ENCODE results near the gene MEIOB. TPM values are rescaled to one million over a fixed set of nuclear protein-coding genes. Genes with fewer than 3 reads are reported as not detected.

The MEIOB gene
- total RNA-seq, 1 donor from 2014 or later = 0.26 TPM

DNA sequence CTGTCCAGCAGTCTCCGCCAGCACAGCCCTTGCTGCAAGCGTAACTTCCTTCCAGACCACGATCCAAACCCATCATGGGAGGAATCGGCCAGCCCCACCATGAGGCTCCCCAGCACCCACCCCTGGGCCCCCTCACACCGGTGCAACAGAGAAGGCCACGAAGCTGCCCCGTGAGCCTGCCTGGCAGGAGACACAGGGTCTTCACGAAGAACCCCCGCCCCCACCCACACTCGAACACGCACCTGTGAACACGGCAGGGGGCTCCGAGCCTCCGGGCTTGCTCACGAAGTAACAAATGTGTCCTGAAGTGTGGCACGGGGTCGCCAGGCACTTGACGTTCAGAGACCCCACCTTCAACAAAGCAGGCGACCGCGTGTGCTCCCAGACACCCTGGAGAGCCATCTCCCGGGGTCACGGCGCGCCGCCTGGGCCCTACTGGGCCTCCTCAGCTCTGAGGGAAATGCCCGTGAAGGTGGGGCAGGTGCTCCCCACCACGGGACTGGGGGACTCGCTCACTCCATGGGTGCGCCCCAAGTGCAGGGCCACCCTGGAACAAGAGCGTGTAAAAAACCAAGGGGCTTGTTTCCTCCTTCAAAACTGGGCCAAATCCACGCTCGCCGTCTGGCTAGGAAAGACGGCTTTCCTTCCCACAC is 53.0 kb downstream of the MEIOB start:
- no peak for FAIRE-seq

DNA sequence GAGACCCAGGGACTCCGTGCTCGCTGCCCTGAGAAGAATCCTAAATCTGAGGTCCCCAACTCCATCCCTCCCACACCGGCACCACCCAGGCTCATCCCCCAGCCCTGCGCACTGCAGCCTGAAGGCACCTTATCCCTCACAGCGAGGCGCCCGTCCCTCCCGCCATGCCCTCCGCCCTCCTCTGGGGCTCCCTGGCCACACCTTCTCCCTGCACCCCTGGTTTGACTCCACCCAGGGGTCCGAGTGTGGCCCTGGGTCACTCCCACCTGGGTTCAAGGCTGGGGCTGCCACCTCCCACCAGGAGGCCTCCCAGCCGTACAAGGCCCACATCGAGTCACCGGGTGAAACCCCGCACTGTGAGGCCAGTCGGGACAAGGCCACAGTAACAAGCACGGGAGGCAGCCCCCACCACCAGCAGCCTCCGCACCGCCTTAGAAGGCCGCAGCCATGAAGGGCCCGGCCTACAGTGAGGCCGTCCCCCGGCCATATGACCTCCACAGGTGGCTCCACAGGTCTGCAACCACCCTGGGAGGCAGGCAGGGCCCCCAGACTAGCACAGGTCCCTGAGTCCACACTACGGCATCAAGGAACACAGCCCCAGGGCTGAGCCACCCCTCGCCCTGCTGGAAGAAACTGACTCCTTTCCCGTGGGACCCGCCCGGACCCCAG is 53.6 kb downstream of the MEIOB start:
- no peak for DNase-seq (ENCODE audit: low read depth)
- FAIRE-seq = no peak
- Histone ChIP-seq H3K36me3 (ENCODE audit: control insufficient read depth, insufficient read depth, low read length) (peaks cover 16% of the 10 kb centered on the region), H3K4me3 (ENCODE audit: low read depth, low read length) (no peak overlapping the region), H3K27me3 (ENCODE audit: control insufficient read depth, insufficient read depth, low read length) (no peaks in the 10 kb centered on the region)
- TF ChIP-seq, protein P1, sequence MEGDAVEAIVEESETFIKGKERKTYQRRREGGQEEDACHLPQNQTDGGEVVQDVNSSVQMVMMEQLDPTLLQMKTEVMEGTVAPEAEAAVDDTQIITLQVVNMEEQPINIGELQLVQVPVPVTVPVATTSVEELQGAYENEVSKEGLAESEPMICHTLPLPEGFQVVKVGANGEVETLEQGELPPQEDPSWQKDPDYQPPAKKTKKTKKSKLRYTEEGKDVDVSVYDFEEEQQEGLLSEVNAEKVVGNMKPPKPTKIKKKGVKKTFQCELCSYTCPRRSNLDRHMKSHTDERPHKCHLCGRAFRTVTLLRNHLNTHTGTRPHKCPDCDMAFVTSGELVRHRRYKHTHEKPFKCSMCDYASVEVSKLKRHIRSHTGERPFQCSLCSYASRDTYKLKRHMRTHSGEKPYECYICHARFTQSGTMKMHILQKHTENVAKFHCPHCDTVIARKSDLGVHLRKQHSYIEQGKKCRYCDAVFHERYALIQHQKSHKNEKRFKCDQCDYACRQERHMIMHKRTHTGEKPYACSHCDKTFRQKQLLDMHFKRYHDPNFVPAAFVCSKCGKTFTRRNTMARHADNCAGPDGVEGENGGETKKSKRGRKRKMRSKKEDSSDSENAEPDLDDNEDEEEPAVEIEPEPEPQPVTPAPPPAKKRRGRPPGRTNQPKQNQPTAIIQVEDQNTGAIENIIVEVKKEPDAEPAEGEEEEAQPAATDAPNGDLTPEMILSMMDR (IDR thresholded peaks at IDR 0.05; ENCODE audit: insufficient read depth, low read length, severe bottlenecking) = no peak

More for the DNA sequence above, 53.0 kb downstream of the MEIOB start:
- H3K36me3 ChIP-seq (ENCODE audit: control insufficient read depth, insufficient read depth, low read length) = peaks cover 16% of the 10 kb centered on the region
- no peak overlapping the region for H3K4me3 ChIP-seq (ENCODE audit: low read depth, low read length)
- H3K27me3 ChIP-seq (ENCODE audit: control insufficient read depth, insufficient read depth, low read length) = no peaks in the 10 kb centered on the region
- TF ChIP-seq, protein P1 (IDR thresholded peaks at IDR 0.05; ENCODE audit: insufficient read depth, low read length, severe bottlenecking) = no peak
- DNase-seq (ENCODE audit: low read depth) = no peak

DNA sequence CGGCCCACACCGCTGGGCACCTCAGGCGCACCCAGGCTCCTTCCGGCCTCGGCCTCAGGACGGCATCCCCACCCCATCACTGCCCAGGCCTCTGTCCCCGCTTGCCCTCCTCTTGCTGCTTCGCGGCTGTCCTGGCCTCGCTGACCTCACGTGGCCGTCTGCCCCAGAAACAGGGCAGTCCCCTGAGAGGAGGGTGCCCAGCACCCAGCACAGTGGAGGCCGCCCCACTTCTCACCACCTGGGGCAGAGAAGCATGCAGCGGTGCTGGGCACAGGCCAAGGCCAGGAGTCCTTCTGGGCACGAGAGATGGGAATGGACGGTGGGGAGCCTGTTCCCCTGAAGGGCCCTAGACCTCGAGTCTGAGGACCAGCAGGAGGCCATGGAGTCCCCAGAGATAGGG is 54.2 kb downstream of the MEIOB start:
- H3K4me3 ChIP-seq (ENCODE audit: low read depth, low read length) = no peak overlapping the region
- H3K36me3 ChIP-seq (ENCODE audit: control insufficient read depth, insufficient read depth, low read length) = peaks cover 16% of the 10 kb centered on the region
- no peak for FAIRE-seq
- H3K27me3 ChIP-seq (ENCODE audit: control insufficient read depth, insufficient read depth, low read length) = no peaks in the 10 kb centered on the region
- DNase-seq (ENCODE audit: low read depth) = no peak
- TF ChIP-seq, protein P1 (IDR thresholded peaks at IDR 0.05; ENCODE audit: insufficient read depth, low read length, severe bottlenecking) = no peak

DNA sequence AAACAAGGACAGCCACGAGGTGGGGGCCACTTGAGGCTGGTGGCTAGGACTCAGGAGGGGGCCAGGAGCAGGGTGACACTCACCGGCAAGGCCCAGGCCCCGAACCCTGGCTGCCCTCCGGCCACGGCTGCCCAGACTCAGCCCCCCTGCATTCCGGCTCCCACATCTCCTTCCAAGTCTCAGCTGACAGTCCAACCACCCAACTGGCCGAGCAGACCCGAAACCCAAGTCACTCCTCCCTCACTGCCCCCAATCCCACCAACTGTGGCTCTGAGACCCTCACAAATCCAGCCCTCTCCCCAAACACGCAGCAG is 54.7 kb downstream of the MEIOB start:
- no peak for DNase-seq (ENCODE audit: low read depth)
- no peak for FAIRE-seq
- peaks cover 13% of the 10 kb centered on the region for H3K36me3 ChIP-seq (ENCODE audit: control insufficient read depth, insufficient read depth, low read length)
- TF ChIP-seq, protein P1 (IDR thresholded peaks at IDR 0.05; ENCODE audit: insufficient read depth, low read length, severe bottlenecking) = no peak
- no peak overlapping the region for H3K4me3 ChIP-seq (ENCODE audit: low read depth, low read length)
- no peaks in the 10 kb centered on the region for H3K27me3 ChIP-seq (ENCODE audit: control insufficient read depth, insufficient read depth, low read length)

DNA sequence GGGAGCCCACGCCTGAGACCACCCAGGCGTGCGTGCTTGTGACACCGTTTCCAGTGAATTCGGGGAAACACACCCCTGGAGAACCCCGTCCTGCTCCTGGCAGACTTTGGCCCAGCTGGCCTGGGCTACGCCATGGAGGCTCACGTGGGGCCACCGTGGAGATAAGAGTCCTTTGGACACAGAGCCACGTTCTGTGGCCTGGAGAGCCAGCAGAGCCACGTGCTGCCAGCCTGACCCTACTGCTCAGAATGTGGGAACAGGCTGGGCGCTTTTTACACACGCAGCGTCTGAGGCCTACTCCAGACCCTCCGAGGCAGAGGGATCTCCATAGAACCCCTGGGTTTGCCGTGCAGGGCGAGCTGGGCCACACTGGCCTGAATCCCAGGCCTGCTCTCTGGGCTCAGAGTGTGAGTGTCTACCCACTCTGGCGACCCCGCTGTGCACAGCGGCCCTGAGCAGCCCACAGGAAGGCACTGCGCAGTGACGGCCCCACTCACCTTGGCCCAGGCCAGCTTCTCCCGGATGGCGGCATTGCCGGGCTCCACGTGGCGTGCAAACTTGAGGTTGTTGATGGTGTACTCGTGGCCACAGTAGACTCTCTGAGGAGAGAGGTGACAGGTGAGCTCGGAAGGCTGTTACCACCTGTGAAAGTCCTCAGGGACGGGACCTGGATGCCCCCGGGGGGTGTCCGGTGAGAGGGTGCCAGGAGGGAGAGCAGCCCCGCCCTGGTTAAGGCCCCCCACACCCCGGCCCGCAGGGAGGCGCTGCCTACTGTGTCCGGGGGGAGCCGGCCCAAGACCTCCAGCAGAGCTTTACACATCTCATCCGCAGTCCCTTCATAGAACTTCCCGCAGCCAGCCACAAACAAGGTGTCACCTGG is 55.3 kb downstream of the MEIOB start:
- Histone ChIP-seq H3K36me3 (ENCODE audit: control insufficient read depth, insufficient read depth, low read length) (peaks cover 13% of the 10 kb centered on the region), H3K4me3 (ENCODE audit: low read depth, low read length) (no peak overlapping the region), H3K27me3 (ENCODE audit: control insufficient read depth, insufficient read depth, low read length) (no peaks in the 10 kb centered on the region)
- TF ChIP-seq, protein P1 (IDR thresholded peaks at IDR 0.05; ENCODE audit: insufficient read depth, low read length, severe bottlenecking) = no peak
- no peak for DNase-seq (ENCODE audit: low read depth)
- FAIRE-seq = no peak
